HepG2 (cell line): ENCODE results near the gene AGBL3. TPM values are rescaled to one million over a fixed set of nuclear protein-coding genes. Genes with fewer than 3 reads are reported as not detected.

Experiments
- FIP1L1 ChIP-seq: fragments of 200-400 bp; formaldehyde crosslinking; IDR thresholded peaks from 2 replicates; pipeline ENCODE4 v1.6.1; 2018; ENCODE audit warnings: low read depth, mild to moderate bottlenecking, low read length, moderate library complexity, borderline replicate concordance; ENCODE audit not compliant: insufficient read depth
- HCFC1 ChIP-seq: fragments of 150-350 bp; IDR thresholded peaks from 2 replicates; pipeline ENCODE4 v1.6.1; 2014; ENCODE audit warnings: low read depth, low read length
- KDM4B ChIP-seq: sonication (generic); formaldehyde crosslinking; IDR thresholded peaks from 2 replicates; pipeline ENCODE4 v1.4.0; 2020; ENCODE audit warnings: missing genetic modification reagents
- MBNL3 ChIP-seq: fragments of 250-450 bp; sonication (Bioruptor Pico); conservative IDR thresholded peaks from 2 replicates; pipeline ENCODE4 v1.8.0; 2022; ENCODE audit warnings: mild to moderate bottlenecking, inconsistent platforms
- PCBP1 ChIP-seq: fragments of 200-400 bp; formaldehyde crosslinking; IDR thresholded peaks from 2 replicates; pipeline ENCODE4 v1.6.1; 2017; ENCODE audit warnings: mild to moderate bottlenecking, low read depth, low read length, borderline replicate concordance
- PHF5A ChIP-seq: IDR thresholded peaks from one replicate; pipeline ENCODE4 v1.6.1; 2018; ENCODE audit warnings: low read depth, missing genetic modification reagents; ENCODE audit not compliant: unreplicated experiment
- REXO4 ChIP-seq: sonication (generic); formaldehyde crosslinking; IDR thresholded peaks from 2 replicates; pipeline ENCODE4 v1.8.0; 2022; ENCODE audit warnings: missing genetic modification reagents, mild to moderate bottlenecking, borderline replicate concordance
- RORA ChIP-seq: sonication (generic); formaldehyde crosslinking; IDR thresholded peaks from 2 replicates; pipeline ENCODE4 v1.5.0; 2020; ENCODE audit warnings: mild to moderate bottlenecking, missing genetic modification reagents, moderate library complexity
- SALL1 ChIP-seq: sonication (generic); formaldehyde crosslinking; IDR thresholded peaks from 2 replicates; pipeline ENCODE4 v1.8.0; 2022; ENCODE audit warnings: mild to moderate bottlenecking, missing genetic modification reagents
- ZNF672 ChIP-seq: sonication (generic); formaldehyde crosslinking; IDR thresholded peaks from 2 replicates; pipeline ENCODE4 v1.8.1; 2022; ENCODE audit warnings: missing genetic modification reagents
- ZNF792 ChIP-seq: IDR thresholded peaks from 2 replicates; pipeline ENCODE4 v1.6.1; 2016
- polyA plus RNA-seq, 8 experiments: library from polyadenylated mRNA; depleted of rRNA in 3 of 8; stranded (reverse) in 7 of 8; unstranded in 1 of 8; fragments of >200 nt; fragmentation: Illumina TruSeq in 4 of 8; extraction: Trizol in 4 of 8; gene quantifications; 2 replicates each; pipeline versions ENCODE4 v1.2.1 to v1.2.3, GENCODE V29; 2011 to 2016; ENCODE audit warnings: low read depth in 4 of 8, missing spikeins in 1 of 8, mixed read lengths in 1 of 8; ENCODE audit not compliant: insufficient read depth in 1 of 8
- total RNA-seq, 5 experiments: library from RNA; depleted of rRNA; stranded (reverse); fragments of >200 nt; fragmentation: Illumina TruSeq; extraction: Trizol; gene quantifications; 2 replicates each; pipeline ENCODE4 v1.2.3, GENCODE V29; 2016; ENCODE audit warnings: low read depth in 1 of 5
- TF ChIP-seq, protein P1 (sequence below): sonication (generic); formaldehyde crosslinking; IDR thresholded peaks from 2 replicates; pipeline ENCODE4 v1.5.0; 2020; ENCODE audit warnings: mild to moderate bottlenecking, missing genetic modification reagents, borderline replicate concordance
- TF ChIP-seq, protein P2 (sequence below): sonication (generic); formaldehyde crosslinking; IDR thresholded peaks from 2 replicates; pipeline ENCODE4 v1.5.1; 2020; ENCODE audit warnings: mild to moderate bottlenecking, missing genetic modification reagents, moderate library complexity
- TF ChIP-seq, protein P3 (sequence below), 2 experiments: sonication (generic) in 1 of 2; formaldehyde crosslinking in 1 of 2; IDR thresholded peaks; 2 replicates each; pipeline versions ENCODE4 v1.4.0 to v1.6.1; 2018 to 2020; ENCODE audit warnings: missing genetic modification reagents in 2 of 2, borderline replicate concordance in 1 of 2, low read depth in 1 of 2, mild to moderate bottlenecking in 1 of 2, missing biosample characterization in 1 of 2
- TF ChIP-seq, protein P4 (sequence below): sonication (generic); formaldehyde crosslinking; conservative IDR thresholded peaks from 2 replicates; pipeline ENCODE4 v1.5.0; 2020; ENCODE audit warnings: missing genetic modification reagents

Gene AGBL3
- total and polyA plus RNA-seq, 2 of the 13 experiments (the other 11 are each of a cell fraction or from before 2014, with no cell fraction given) = 2.2 to 7.2 TPM

DNA sequence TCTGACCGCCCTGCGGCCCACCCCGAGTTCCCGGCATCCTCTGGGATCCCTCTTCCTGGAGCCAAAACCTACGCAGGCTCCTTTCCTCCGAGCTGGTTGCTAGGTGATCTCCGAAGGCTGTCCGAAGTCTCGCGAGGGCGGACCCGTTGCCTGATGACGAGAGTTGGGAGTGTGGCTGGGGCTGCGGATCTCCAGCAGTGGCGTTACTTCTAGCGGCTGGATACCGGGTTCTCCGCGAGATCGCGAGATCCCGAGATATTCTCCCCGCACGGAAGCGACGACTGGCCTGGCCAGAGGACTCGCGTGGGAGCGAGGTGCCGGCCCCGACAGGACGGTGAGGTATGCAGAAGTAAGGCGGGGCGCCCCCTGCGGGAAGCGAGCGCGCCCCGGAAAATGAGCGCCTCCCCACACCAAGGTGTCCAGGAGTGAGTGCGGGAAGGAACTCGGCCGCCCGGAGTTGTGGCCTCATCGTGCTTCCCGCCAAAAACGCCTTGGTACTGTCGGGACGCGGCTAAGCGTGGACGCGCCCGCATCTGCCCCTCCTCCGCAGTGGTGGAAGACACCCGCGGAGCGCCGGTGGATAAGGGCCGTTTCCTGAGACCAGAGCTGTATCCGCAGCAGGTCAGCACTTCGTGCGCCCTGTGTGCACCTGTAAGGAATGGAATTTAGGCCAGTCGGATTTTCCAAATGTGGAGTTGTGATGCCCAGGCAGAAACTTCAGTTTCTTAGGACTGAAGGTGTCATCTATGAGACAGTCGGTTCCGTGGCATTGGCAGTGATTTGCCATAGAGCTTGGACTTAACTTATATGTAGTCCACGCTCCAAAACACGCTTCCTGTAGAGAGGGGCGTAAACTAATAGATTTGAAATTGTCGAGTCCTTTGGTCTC lies at the start of gene AGBL3 (continued):
- TF ChIP-seq, protein P1, sequence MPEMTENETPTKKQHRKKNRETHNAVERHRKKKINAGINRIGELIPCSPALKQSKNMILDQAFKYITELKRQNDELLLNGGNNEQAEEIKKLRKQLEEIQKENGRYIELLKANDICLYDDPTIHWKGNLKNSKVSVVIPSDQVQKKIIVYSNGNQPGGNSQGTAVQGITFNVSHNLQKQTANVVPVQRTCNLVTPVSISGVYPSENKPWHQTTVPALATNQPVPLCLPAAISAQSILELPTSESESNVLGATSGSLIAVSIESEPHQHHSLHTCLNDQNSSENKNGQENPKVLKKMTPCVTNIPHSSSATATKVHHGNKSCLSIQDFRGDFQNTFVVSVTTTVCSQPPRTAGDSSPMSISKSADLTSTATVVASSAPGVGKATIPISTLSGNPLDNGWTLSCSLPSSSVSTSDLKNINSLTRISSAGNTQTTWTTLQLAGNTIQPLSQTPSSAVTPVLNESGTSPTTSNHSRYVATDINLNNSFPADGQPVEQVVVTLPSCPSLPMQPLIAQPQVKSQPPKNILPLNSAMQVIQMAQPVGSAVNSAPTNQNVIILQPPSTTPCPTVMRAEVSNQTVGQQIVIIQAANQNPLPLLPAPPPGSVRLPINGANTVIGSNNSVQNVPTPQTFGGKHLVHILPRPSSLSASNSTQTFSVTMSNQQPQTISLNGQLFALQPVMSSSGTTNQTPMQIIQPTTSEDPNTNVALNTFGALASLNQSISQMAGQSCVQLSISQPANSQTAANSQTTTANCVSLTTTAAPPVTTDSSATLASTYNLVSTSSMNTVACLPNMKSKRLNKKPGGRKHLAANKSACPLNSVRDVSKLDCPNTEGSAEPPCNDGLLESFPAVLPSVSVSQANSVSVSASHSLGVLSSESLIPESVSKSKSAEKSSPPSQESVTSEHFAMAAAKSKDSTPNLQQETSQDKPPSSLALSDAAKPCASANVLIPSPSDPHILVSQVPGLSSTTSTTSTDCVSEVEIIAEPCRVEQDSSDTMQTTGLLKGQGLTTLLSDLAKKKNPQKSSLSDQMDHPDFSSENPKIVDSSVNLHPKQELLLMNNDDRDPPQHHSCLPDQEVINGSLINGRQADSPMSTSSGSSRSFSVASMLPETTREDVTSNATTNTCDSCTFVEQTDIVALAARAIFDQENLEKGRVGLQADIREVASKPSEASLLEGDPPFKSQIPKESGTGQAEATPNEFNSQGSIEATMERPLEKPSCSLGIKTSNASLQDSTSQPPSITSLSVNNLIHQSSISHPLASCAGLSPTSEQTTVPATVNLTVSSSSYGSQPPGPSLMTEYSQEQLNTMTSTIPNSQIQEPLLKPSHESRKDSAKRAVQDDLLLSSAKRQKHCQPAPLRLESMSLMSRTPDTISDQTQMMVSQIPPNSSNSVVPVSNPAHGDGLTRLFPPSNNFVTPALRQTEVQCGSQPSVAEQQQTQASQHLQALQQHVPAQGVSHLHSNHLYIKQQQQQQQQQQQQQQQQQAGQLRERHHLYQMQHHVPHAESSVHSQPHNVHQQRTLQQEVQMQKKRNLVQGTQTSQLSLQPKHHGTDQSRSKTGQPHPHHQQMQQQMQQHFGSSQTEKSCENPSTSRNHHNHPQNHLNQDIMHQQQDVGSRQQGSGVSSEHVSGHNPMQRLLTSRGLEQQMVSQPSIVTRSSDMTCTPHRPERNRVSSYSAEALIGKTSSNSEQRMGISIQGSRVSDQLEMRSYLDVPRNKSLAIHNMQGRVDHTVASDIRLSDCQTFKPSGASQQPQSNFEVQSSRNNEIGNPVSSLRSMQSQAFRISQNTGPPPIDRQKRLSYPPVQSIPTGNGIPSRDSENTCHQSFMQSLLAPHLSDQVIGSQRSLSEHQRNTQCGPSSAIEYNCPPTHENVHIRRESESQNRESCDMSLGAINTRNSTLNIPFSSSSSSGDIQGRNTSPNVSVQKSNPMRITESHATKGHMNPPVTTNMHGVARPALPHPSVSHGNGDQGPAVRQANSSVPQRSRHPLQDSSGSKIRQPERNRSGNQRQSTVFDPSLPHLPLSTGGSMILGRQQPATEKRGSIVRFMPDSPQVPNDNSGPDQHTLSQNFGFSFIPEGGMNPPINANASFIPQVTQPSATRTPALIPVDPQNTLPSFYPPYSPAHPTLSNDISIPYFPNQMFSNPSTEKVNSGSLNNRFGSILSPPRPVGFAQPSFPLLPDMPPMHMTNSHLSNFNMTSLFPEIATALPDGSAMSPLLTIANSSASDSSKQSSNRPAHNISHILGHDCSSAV (CRISPR knock-in tag) = 0 out of 2 replicates have a peak, but pooled peaks have one; percentile 47
- no peak for TF ChIP-seq HCFC1
- TF ChIP-seq ZNF792 (CRISPR knock-in tag) = peak; percentile 31; the same call in 1 of the 2 replicates
- TF ChIP-seq ZNF672 (CRISPR knock-in tag) = no peak
- TF ChIP-seq PCBP1 = peak; percentile 42; the same call in 1 of the 2 replicates
- TF ChIP-seq MBNL3 (CRISPR knock-in tag) = no peak
- peak; percentile 69; the same call in 1 of the 2 replicates for TF ChIP-seq FIP1L1
- TF ChIP-seq, protein P2, sequence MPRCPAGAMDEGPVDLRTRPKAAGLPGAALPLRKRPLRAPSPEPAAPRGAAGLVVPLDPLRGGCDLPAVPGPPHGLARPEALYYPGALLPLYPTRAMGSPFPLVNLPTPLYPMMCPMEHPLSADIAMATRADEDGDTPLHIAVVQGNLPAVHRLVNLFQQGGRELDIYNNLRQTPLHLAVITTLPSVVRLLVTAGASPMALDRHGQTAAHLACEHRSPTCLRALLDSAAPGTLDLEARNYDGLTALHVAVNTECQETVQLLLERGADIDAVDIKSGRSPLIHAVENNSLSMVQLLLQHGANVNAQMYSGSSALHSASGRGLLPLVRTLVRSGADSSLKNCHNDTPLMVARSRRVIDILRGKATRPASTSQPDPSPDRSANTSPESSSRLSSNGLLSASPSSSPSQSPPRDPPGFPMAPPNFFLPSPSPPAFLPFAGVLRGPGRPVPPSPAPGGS (CRISPR knock-in tag) = 0 out of 2 replicates have a peak, but pooled peaks have one; percentile 67
- TF ChIP-seq, protein P3, sequence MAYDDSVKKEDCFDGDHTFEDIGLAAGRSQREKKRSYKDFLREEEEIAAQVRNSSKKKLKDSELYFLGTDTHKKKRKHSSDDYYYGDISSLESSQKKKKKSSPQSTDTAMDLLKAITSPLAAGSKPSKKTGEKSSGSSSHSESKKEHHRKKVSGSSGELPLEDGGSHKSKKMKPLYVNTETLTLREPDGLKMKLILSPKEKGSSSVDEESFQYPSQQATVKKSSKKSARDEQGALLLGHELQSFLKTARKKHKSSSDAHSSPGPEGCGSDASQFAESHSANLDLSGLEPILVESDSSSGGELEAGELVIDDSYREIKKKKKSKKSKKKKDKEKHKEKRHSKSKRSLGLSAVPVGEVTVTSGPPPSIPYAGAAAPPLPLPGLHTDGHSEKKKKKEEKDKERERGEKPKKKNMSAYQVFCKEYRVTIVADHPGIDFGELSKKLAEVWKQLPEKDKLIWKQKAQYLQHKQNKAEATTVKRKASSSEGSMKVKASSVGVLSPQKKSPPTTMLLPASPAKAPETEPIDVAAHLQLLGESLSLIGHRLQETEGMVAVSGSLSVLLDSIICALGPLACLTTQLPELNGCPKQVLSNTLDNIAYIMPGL (CRISPR knock-in tag; IDR thresholded peaks at IDR 0.05; ENCODE audit: borderline replicate concordance in 1 of 2, low read depth in 1 of 2) = peak; percentile 98 to 99
- TF ChIP-seq RORA (CRISPR knock-in tag) = no peak
- no peak for TF ChIP-seq PHF5A
- TF ChIP-seq SALL1 (CRISPR knock-in tag) = peak; percentile 90
- TF ChIP-seq KDM4B (CRISPR knock-in tag) = no peak
- no peak for TF ChIP-seq REXO4 (CRISPR knock-in tag)
- TF ChIP-seq, protein P4, sequence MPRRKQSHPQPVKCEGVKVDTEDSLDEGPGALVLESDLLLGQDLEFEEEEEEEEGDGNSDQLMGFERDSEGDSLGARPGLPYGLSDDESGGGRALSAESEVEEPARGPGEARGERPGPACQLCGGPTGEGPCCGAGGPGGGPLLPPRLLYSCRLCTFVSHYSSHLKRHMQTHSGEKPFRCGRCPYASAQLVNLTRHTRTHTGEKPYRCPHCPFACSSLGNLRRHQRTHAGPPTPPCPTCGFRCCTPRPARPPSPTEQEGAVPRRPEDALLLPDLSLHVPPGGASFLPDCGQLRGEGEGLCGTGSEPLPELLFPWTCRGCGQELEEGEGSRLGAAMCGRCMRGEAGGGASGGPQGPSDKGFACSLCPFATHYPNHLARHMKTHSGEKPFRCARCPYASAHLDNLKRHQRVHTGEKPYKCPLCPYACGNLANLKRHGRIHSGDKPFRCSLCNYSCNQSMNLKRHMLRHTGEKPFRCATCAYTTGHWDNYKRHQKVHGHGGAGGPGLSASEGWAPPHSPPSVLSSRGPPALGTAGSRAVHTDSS (CRISPR knock-in tag) = no peak
